Esophagus muscularis mucosa (tissue), 4 donors: ENCODE data around the gene NSDHL.

Source experiments
- CTCF ChIP-seq, 3 experiments: fragments of 200-600 bp in 2 of 3; fragments of 450-650 bp in 1 of 3; sonication (generic) in 2 of 3; IDR thresholded peaks; one replicate each; pipeline ENCODE4 v1.5.1; 2017 to 2019; ENCODE audit warnings: antibody characterized with exemption in 3 of 3, mild to moderate bottlenecking in 2 of 3, moderate library complexity in 1 of 3
- EP300 ChIP-seq: sonication (generic); formaldehyde crosslinking; IDR thresholded peaks from one replicate; pipeline ENCODE4 v1.6.1; 2017; ENCODE audit warnings: antibody characterized with exemption
- POLR2A ChIP-seq: fragments of 450-650 bp; IDR thresholded peaks from one replicate; pipeline ENCODE4 v1.6.1; 2017; ENCODE audit warnings: antibody characterized with exemption, moderate library complexity, mild to moderate bottlenecking, low read depth
- POLR2AphosphoS5 ChIP-seq, 2 donors: sonication (generic); formaldehyde crosslinking; IDR thresholded peaks; one replicate each; pipeline ENCODE4 v1.6.1; 2017; ENCODE audit warnings: antibody characterized with exemption in 2 of 2

GRCh38 chrX:152878976-152879755 is 48.3 kb downstream of the NSDHL start:
- TF ChIP-seq POLR2A (no peak), CTCF (IDR thresholded peaks at IDR 0.05) (no peak), POLR2AphosphoS5 (IDR thresholded peaks at IDR 0.05) (no peak), EP300 (no peak)
